Erythroblast (primary cell): ENCODE measurements around the gene ACAP3.

ENCODE experiments used
- GATA1 ChIP-seq: IDR thresholded peaks from 2 replicates; pipeline ENCODE4 v1.6.1; 2011; ENCODE audit warnings: low read depth, mild to moderate bottlenecking, control low read depth, low read length, moderate library complexity
- POLR2A ChIP-seq: IDR thresholded peaks from 2 replicates; pipeline ENCODE4 v1.6.1; 2011; ENCODE audit warnings: mild to moderate bottlenecking, low read length

DNA sequence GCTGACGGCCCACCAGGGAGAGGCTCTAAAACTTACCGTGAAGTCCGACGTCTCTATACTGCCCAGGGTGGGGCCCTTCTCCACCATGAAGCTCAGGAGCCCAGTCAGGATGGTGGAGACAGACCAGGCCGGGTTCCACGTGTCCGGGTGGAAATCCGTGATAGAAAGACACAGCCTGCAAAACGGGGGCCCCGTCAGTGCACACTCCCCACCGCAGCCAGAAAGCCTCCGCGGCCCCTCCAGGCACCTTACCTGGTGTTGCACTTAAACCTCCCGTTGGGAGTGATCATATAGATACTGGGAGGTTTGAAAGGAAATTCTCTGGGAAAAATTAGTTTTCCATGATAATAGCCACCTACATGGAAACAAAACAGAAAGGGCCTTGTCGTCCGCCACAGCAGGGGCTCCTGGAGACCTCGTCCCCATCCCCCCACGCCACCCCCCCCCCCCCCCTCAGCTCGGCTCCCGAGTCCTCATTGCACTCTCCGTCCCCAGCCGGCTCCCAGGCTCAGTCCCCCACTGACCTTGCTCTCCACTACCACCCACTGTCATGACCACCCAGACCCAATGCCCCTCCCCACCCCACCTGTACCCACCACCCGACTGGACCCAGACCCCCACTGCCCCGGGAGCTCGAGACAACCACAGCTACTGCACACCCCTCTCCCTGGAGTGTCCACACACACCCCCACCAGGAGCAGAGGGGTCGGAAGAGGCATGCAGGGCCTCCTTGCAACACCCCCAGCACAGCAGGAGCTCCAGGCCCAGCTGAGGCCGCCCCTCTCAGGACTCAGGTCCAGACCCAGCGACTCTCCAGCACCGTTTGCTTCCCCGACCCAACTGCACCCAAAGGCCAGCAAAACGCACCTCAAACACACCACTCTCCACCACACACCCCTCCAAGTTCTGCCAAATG is 50.5 kb downstream of the ACAP3 start:
- TF ChIP-seq POLR2A (no peak), GATA1 (no peak)
